HG02981 (cell line): ENCODE results near the gene OPN1MW2.
"Not testable (repeated sequence)": the region's sequence is repeated elsewhere in the genome, so short reads cannot be mapped to it uniquely, and the experiment has no call there.

Experiments
- ATAC-seq: cut with Tn5 transposase; IDR thresholded peaks from one replicate; pipeline ENCODE4 v1.9.1; 2021; ENCODE audit warnings: mild to moderate bottlenecking, moderate library complexity; ENCODE audit not compliant: unreplicated experiment

Gene OPN1MW2

DNA sequence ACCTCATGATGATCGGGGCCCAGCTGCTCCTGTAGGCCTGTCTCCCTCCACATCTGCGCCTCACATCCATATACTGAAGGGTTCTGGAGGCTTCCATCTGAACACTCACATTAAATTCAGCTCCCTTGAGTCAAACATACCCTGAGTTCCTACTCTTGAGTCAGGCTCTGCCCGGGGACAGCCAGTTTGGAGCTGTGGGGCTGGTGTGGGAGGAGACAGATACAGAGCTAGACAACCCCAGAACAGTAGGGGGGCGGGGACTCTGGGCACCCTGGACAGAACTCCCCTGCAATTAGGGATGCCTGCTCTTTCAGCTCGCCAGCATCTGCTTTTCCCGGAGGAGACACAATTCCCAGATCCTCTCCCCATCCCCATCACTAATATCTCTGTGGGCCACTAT is 43.5 kb downstream of the OPN1MW2 start:
- ATAC-seq: not testable (repeated sequence)

DNA sequence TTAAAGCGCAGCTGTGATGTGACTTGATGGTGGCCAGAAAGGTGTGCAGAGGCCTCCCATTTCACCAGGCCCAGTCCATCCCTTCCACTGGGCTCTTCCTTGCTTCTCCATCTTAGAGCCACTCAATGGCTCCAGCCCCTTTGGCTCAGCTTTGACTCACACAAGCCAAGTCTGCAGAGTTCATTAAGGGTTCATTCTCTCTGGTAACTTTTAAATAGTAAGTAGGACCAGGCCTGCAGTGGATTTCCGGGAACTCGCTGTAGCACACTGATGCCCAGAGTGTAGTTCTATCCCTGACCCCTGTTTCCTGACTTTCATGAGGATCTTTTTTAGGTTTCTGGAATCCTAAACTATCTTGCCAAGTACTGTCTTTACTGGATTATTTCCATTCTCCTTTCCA is 49.7 kb downstream of the OPN1MW2 start:
- ATAC-seq: not testable (repeated sequence)
